ENCODE data around the gene TM4SF18. TPM values are rescaled to one million over a fixed set of nuclear protein-coding genes. Genes with fewer than 3 reads are reported as not detected.

The TM4SF18 gene, protein sequence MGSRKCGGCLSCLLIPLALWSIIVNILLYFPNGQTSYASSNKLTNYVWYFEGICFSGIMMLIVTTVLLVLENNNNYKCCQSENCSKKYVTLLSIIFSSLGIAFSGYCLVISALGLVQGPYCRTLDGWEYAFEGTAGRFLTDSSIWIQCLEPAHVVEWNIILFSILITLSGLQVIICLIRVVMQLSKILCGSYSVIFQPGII
- 0.37 and 0.39 TPM in 2 replicates for total RNA-seq

DNA sequence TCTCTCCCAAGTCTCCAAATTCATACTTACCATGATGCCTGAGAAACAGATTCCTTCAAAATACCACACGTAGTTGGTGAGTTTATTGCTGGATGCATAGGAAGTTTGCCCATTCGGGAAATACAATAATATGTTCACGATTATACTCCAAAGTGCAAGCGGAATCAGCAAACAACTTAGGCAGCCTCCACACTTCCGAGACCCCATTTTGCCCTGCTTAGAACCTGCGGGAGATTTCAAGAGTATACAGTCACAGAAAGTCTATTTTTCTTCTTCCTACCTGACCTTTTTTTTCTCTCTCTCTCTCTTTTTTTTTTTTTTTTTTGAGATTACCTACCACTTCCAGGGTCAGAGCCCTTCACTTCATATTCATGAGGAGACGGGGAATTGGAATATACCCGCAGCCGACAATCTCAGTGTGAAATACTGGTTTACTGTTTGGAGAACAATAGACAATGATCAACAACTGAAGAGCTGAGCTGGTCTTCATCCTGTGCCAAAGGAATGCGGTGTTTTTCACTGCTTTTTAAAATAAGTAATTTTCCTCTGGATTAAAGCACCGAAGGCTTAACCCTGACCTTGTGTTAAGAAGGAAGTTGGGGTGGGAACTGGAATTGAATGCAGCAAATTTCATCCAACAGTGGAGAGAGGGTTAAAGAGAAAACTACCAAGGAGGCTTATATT lies at the start of gene TM4SF18:
TSS of gene TM4SF18 (minus strand) at position 461 of the 684 bp plus-strand sequence. CDS start at position 207, 254 bp downstream.

DNA sequence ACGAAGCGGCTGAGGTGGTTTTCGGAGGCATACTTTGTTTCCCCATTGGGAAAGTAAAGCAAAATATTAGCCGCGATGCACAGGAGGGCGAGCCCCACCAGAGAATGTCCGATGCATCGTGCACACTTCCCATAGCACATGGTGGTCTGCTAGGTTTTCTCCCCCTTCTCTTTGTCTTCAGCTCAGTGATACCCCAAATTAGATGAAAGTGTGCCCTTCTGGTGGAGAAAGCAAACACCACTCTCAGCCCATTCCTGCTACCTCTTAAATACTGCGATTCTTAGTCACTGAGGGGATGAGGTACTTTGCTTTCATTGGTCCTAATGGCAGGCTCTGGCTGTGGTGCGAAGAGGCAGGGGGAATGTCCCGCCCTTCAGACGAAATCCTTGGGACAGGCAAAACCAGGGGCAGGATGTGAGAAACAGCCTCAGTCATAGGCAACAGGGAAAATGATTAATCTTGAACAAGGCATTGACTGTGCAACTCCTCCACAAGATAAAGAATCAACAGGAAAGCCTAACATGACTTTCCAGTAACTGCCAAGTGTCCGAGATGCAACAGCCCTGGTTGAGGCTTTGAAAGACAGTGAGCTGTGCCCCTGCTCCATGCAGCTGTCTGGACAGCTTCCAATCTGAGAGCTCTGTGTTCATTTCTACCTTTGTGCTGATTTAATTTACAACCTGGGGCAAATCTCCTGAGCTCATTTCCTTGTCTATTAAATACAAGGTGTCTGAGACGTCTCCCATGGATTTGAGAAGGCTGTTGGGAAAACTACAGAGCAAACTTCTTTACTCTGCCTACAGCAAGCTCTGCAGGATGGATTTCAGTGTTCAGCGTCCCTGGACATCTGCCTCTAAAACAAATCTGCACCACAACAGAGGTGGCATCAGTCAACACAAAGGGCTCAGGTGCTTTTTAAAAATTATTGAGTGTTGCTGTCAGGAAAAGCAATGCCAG lies 44.2 kb upstream of the TM4SF18 start, which contains the start of gene TM4SF1:
TSS of gene TM4SF1 (minus strand) at position 242 of the 957 bp plus-strand sequence. CDS start at position 140, 102 bp downstream.

Other genes starting within 250 kb of the TM4SF18 start
- gene HLTF, start 247.1 kb downstream of the TM4SF18 start, total RNA-seq, result 32.0 and 42.0 TPM in 2 replicates
- gene HPS3, start 204.0 kb downstream of the TM4SF18 start, total RNA-seq, result 33.1 and 45.0 TPM in 2 replicates
- gene CP, start 111.8 kb downstream of the TM4SF18 start, total RNA-seq, result 0.20 and 0.73 TPM in 2 replicates
- gene TM4SF1, start 44.0 kb upstream of the TM4SF18 start, total RNA-seq, result 442 and 577 TPM in 2 replicates
- under 0.01 TPM in 1 of 2 replicates, not detected in the other for gene TM4SF4, start 141.1 kb upstream of the TM4SF18 start, total RNA-seq

Data from subcutaneous preadipocyte (primary cell).